Mesothelial cell of epicardium (in vitro differentiated cells): Measurements from ENCODE around the gene STARD3. TPM values are rescaled to one million over a fixed set of nuclear protein-coding genes. Genes with fewer than 3 reads are reported as not detected.

Source experiments
- DNase-seq, 2 experiments: peaks; one replicate each; pipeline ENCODE4 v3.0.0; 2021; ENCODE audit warnings: low spot score in 2 of 2; ENCODE audit not compliant: unreplicated experiment in 2 of 2
- H3K27ac Mint-ChIP-seq: 2 replicates; pipeline ENCODE4 v1.8.0; 2021; ENCODE audit warnings: mixed read lengths
- H3K27me3 Mint-ChIP-seq: 2 replicates; pipeline ENCODE4 v1.8.0; 2021; ENCODE audit warnings: low read depth, mixed read lengths
- H3K36me3 Mint-ChIP-seq: 2 replicates; pipeline ENCODE4 v1.8.0; 2021; ENCODE audit warnings: mixed read lengths
- H3K4me1 Mint-ChIP-seq: 2 replicates; pipeline ENCODE4 v1.8.0; 2021; ENCODE audit warnings: mixed read lengths
- H3K4me3 Mint-ChIP-seq: 2 replicates; pipeline ENCODE4 v1.8.0; 2021; ENCODE audit warnings: mild to moderate bottlenecking, moderate library complexity, mixed read lengths
- H3K9me3 Mint-ChIP-seq: 2 replicates; pipeline ENCODE4 v1.8.0; 2021; ENCODE audit warnings: mixed read lengths
- total RNA-seq: library from RNA; stranded (reverse); gene quantifications from 3 replicates; pipeline ENCODE4 v1.2.1, GENCODE V29; 2021
- TF ChIP-seq, protein P1 (sequence below): fragments of 200-600 bp; sonication (generic); IDR thresholded peaks from one replicate; pipeline ENCODE4 v1.5.0; 2021; ENCODE audit warnings: antibody characterized with exemption; ENCODE audit not compliant: unreplicated experiment

Gene STARD3
- total RNA-seq, 1 donor from 2014 or later: 56.2 TPM

DNA sequence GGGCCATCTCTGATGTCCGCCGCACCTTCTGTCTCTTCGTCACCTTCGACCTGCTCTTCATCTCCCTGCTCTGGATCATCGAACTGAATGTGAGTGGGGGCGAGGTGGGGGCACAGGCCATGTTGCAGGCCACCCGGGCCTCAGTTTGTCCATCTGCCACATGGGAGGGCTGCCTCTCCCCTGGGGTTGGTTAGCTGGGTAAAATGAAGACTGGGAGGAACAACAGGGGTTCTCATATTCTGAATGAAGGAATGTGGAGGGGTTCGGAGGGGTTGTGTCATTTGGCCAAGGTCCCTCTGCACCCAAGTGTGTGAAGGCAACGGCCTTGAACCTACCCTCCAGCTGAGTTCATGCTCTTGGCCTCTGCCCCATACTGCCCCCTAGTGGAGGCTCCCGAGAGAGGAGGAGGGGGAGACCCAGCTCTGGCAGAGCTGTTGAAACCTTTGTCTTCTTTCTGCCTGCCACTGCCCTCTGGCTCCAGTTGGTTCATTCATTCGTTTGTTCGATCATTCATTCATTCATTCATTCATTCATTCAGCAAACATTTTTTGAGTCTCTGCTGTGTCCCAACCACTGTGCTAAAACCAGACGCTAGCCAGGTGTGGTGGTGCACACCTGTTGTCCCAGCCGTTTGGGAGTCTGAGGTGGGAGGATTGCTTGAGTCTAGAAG is 16.9 kb downstream of the STARD3 start:
- no peak overlapping the region for H3K27ac Mint-ChIP-seq
- TF ChIP-seq, protein P1, sequence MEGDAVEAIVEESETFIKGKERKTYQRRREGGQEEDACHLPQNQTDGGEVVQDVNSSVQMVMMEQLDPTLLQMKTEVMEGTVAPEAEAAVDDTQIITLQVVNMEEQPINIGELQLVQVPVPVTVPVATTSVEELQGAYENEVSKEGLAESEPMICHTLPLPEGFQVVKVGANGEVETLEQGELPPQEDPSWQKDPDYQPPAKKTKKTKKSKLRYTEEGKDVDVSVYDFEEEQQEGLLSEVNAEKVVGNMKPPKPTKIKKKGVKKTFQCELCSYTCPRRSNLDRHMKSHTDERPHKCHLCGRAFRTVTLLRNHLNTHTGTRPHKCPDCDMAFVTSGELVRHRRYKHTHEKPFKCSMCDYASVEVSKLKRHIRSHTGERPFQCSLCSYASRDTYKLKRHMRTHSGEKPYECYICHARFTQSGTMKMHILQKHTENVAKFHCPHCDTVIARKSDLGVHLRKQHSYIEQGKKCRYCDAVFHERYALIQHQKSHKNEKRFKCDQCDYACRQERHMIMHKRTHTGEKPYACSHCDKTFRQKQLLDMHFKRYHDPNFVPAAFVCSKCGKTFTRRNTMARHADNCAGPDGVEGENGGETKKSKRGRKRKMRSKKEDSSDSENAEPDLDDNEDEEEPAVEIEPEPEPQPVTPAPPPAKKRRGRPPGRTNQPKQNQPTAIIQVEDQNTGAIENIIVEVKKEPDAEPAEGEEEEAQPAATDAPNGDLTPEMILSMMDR: peak; percentile 65
- no peak overlapping the region for H3K4me3 Mint-ChIP-seq
- peak in 1 of 2 experiments; percentile 60 for DNase-seq
- no peaks in the 10 kb centered on the region for H3K27me3 Mint-ChIP-seq
- peaks cover 18% of the 10 kb centered on the region for H3K4me1 Mint-ChIP-seq
- no peaks in the 10 kb centered on the region for H3K9me3 Mint-ChIP-seq
- H3K36me3 Mint-ChIP-seq: peaks cover 9% of the 10 kb centered on the region

GRCh38 chr17:39655105-39655504 is 18.2 kb downstream of the STARD3 start:
- H3K9me3 Mint-ChIP-seq: no peaks in the 10 kb centered on the region
- no peak overlapping the region for H3K27ac Mint-ChIP-seq

GRCh38 chr17:39658346-39658745 is 21.4 kb downstream of the STARD3 start:
- peaks cover 13% of the 10 kb centered on the region for H3K36me3 Mint-ChIP-seq
- peaks cover 9% of the 10 kb centered on the region for H3K4me1 Mint-ChIP-seq
- no peaks in the 10 kb centered on the region for H3K27me3 Mint-ChIP-seq
- DNase-seq: no peak
- H3K9me3 Mint-ChIP-seq: no peaks in the 10 kb centered on the region
- no peak overlapping the region for H3K4me3 Mint-ChIP-seq
- no peak overlapping the region for H3K27ac Mint-ChIP-seq
- TF ChIP-seq, protein P1: no peak

More at GRCh38 chr17:39655105-39655504, 18.2 kb downstream of the STARD3 start:
- H3K36me3 Mint-ChIP-seq: peaks cover 9% of the 10 kb centered on the region
- DNase-seq: no peak
- H3K4me3 Mint-ChIP-seq: no peak overlapping the region
- no peaks in the 10 kb centered on the region for H3K27me3 Mint-ChIP-seq
- peaks cover 18% of the 10 kb centered on the region for H3K4me1 Mint-ChIP-seq
- TF ChIP-seq, protein P1: no peak

DNA sequence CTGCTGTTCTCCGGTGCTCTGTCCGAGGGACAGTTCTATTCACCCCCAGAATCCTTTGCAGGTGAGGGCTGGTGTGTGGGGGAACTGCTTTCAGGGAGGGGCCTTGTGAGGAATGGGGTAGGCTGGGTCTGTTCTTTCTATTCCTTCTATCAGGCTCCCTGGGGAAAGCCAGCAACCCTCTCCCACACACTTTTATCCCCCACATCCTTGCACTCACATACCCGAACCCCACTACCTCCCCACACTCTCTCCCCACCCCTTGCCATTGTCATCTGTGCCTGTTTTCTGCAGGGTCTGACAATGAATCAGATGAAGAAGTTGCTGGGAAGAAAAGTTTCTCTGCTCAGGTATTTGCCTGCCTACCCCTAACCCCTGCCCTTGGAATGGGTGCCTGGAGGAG is 21.8 kb downstream of the STARD3 start:
- no peak for DNase-seq
- TF ChIP-seq, protein P1: no peak
- H3K36me3 Mint-ChIP-seq: peaks cover 13% of the 10 kb centered on the region
- H3K27ac Mint-ChIP-seq: no peak overlapping the region
- H3K9me3 Mint-ChIP-seq: no peaks in the 10 kb centered on the region
- no peaks in the 10 kb centered on the region for H3K27me3 Mint-ChIP-seq
- H3K4me3 Mint-ChIP-seq: no peak overlapping the region
- H3K4me1 Mint-ChIP-seq: peaks cover 6% of the 10 kb centered on the region

DNA sequence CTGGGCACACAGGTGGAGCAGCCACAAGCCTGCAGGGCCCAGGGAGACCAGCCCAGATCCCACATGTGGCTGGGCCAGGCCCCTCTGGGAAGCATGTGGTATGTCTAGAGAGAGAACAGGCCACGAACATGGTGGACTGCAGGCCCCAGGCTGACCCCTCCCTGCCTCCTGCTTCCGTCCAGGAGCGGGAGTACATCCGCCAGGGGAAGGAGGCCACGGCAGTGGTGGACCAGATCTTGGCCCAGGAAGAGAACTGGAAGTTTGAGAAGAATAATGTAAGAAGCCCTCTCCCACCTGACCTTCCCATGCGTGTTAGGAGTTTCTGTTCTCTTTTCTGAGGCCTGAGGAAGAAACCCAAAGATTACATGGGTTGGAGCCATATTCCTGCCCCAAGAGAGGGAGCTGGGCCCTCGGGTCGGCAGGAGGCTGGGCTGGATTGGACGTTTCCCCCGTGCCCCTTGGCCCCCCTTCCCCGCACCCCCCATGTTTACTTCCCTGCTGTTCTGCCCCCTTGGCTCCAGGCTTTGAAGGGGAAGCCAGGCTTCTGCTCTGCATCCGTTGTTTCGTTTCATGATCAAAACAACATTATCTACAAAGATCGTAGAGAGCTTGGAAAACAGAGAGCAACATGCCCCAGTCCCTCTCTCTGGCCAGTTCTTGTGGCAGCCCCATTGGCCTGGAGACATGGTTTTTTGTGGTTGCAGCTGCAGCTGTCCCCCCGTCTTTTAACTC is 22.5 kb downstream of the STARD3 start:
- peaks cover 13% of the 10 kb centered on the region for H3K36me3 Mint-ChIP-seq
- no peaks in the 10 kb centered on the region for H3K27me3 Mint-ChIP-seq
- TF ChIP-seq, protein P1: no peak
- H3K4me1 Mint-ChIP-seq: peaks cover 10% of the 10 kb centered on the region
- no peak for DNase-seq
- H3K9me3 Mint-ChIP-seq: no peaks in the 10 kb centered on the region
- H3K4me3 Mint-ChIP-seq: no peak overlapping the region
- H3K27ac Mint-ChIP-seq: no peak overlapping the region
